Suprapubic skin (tissue), 4 donors: ENCODE results near the gene PDCD10.

ENCODE experiments used
- EP300 ChIP-seq: sonication (generic); formaldehyde crosslinking; IDR thresholded peaks from one replicate; pipeline ENCODE4 v1.6.1; 2017; ENCODE audit warnings: antibody characterized with exemption
- POLR2A ChIP-seq, 2 donors: fragments of 450-650 bp; IDR thresholded peaks; one replicate each; pipeline ENCODE4 v1.6.1; 2017; ENCODE audit warnings: antibody characterized with exemption in 2 of 2, mild to moderate bottlenecking in 2 of 2, moderate library complexity in 2 of 2
- POLR2AphosphoS5 ChIP-seq, 3 donors: sonication (generic); formaldehyde crosslinking; IDR thresholded peaks; one replicate each; pipeline ENCODE4 v1.6.1; 2017; ENCODE audit warnings: antibody characterized with exemption in 3 of 3
- TF ChIP-seq, protein P1 (sequence below), 2 donors: fragments of 200-600 bp in 1 of 2; fragments of 450-650 bp in 1 of 2; sonication (generic) in 1 of 2; IDR thresholded peaks; one replicate each; pipeline ENCODE4 v1.5.1; 2016 to 2019; ENCODE audit warnings: antibody characterized with exemption in 2 of 2, mild to moderate bottlenecking in 1 of 2, moderate library complexity in 1 of 2

DNA sequence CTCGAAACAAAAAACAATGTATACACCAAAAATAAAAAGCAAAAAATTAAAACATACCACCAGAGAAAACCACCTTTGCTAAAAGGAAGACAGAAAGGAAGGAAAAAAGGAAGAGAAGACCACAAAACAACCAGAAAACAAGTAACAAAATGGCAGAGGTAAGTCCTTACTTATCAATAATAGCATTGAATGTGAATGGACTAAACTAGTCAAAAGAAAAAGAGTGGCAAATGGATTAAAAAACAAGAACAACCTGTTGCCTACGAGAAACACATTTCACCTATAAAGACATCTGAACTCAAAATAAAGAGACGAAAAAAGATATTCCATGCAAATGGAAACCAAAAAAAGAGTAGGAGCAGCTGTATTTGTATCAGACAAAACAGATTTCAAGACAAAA lies 22.2 kb downstream of the PDCD10 start:
- TF ChIP-seq, protein P1, sequence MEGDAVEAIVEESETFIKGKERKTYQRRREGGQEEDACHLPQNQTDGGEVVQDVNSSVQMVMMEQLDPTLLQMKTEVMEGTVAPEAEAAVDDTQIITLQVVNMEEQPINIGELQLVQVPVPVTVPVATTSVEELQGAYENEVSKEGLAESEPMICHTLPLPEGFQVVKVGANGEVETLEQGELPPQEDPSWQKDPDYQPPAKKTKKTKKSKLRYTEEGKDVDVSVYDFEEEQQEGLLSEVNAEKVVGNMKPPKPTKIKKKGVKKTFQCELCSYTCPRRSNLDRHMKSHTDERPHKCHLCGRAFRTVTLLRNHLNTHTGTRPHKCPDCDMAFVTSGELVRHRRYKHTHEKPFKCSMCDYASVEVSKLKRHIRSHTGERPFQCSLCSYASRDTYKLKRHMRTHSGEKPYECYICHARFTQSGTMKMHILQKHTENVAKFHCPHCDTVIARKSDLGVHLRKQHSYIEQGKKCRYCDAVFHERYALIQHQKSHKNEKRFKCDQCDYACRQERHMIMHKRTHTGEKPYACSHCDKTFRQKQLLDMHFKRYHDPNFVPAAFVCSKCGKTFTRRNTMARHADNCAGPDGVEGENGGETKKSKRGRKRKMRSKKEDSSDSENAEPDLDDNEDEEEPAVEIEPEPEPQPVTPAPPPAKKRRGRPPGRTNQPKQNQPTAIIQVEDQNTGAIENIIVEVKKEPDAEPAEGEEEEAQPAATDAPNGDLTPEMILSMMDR (IDR thresholded peaks at IDR 0.05) = no peak
- TF ChIP-seq EP300 = no peak
- TF ChIP-seq POLR2A (IDR thresholded peaks at IDR 0.05) = no peak
- no peak for TF ChIP-seq POLR2AphosphoS5 (IDR thresholded peaks at IDR 0.05)
